LNCaP clone FGC (cell line): ENCODE data around the gene PGM2L1.
"Not testable (repeated sequence)": the region's sequence is repeated elsewhere in the genome, so short reads cannot be mapped to it uniquely, and the experiment has no call there.

Experiments used
- DNase-seq: peaks from one replicate; pipeline ENCODE4 v3.0.0-alpha.2; 2011; ENCODE audit warnings: low read depth
- H3K4me3 ChIP-seq: 2 replicates; pipeline ENCODE4 v1.5.1; 2011; ENCODE audit warnings: mild to moderate bottlenecking, low read depth, low read length, control low read depth
- CTCF ChIP-seq: IDR thresholded peaks from 2 replicates; pipeline ENCODE4 v1.5.1; 2012; ENCODE audit warnings: mild to moderate bottlenecking; ENCODE audit not compliant: control insufficient read depth, insufficient read depth; ENCODE audit errors: extremely low read depth

Gene PGM2L1

GRCh38 chr11:74345420-74345819 lies 52.8 kb downstream of the PGM2L1 start:
- no peak for TF ChIP-seq CTCF
- no peak overlapping the region for H3K4me3 ChIP-seq
- DNase-seq: no peak

DNA sequence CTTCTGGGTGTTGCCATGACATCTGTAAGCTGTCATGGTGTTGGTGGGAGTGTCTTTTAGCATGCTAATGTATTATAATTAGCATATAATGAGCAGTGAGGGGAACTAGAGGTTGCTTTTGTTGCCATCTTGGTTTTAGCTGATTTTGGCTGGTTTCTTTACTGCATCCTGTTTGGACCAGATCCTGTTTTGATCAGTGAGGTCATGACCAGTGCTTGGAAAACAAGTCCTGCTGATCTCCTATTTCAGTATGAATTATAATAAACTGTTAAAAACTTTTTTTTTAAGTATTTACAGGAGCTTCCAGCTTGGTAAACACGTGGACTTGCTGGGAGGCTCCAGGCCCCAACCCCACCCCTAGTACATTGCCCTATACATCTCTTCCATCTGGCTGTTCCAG lies 56.3 kb downstream of the PGM2L1 start:
- no peak for TF ChIP-seq CTCF
- peak; percentile 49 for DNase-seq
- no peak overlapping the region for H3K4me3 ChIP-seq

DNA sequence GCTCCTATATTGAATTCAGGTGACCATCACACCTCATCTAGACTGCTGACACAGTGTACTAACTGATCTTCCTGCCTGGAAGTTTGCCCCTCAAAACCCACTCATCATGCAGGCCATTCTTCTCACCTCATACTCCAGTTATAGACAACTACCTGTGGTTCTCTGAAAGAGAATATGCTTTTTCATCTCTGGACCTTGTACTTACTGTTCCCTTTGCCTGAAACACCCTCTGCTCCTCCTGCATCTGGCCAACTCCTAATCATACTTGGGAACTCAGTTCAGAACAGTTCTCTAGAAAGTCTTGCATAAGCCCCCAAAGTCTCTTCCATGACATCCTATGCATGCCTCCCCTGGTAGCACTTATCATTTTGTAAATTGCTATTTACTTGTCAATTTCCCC lies 58.6 kb downstream of the PGM2L1 start:
- H3K4me3 ChIP-seq: no peak overlapping the region
- TF ChIP-seq CTCF: no peak
- no peak for DNase-seq

DNA sequence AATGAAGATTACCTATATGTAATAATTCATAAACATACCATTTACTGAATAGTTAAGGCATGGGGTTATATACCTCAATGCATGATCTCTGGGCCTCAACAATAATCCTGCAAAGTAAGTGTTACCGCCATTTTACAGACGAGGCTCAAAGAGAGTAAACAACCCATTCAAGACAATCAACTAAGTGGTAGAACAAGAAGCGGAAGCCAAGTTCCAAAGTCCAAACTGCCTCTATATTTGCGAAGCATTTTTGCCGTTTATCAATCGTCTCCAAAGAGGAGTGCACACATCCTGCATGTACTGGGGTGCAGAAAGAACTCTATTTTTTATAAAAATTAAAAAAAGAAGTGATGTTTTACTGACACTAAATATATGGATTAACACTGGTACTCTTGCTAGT lies 59.3 kb downstream of the PGM2L1 start:
- no peak for TF ChIP-seq CTCF
- H3K4me3 ChIP-seq: no peak overlapping the region
- DNase-seq: peak; percentile 1

GRCh38 chr11:74333193-74333592 lies 65.0 kb downstream of the PGM2L1 start:
- H3K4me3 ChIP-seq: no peak overlapping the region
- DNase-seq: no peak
- no peak for TF ChIP-seq CTCF

DNA sequence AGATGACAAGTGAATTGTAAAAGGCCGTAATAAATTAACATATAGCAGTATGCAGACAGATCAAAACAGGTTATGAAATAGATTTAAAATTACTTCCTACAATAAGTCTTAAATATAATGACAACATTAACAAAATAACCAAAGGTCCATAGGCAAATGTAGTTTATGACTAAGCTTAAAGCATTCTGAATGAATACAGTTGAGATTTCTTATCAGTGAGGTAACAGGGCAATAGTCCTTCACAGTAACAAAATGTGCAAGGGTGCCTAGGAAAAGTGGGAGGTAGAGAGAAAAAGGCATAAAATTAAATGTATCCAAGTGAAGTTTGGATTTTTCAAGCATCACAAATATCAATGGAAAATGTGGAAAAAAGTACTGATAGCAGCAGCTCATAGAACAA lies 65.9 kb downstream of the PGM2L1 start:
- H3K4me3 ChIP-seq: no peak overlapping the region
- no peak for TF ChIP-seq CTCF
- DNase-seq: no peak

DNA sequence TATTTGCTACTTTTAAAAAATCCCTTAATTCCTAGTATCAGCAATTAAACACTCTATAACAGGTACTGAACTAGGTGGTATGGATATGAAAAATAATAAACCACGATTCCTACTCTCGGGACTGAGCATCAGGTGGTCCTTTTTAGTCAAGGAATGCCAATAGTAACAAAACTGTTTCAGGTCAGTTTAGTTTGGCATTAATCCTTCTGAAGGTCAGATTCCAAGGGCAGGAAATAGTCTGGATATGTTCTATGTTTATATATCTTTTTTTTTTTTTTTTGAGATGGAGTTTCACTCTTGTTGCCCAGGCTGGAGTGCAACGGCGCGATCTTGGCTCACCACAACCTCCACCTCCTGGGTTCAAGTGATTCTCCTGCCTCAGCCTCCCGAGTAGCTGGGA lies 67.2 kb downstream of the PGM2L1 start:
- not testable (repeated sequence) for H3K4me3 ChIP-seq, DNase-seq
